RWPE1 (cell line): ENCODE measurements around the gene GRM3.

Experiments used
- CTCF ChIA-PET: fragments of 350-600 bp; sonication (Branson Sonifier 250); formaldehyde crosslinking; extraction: SDS; loops from one replicate; lab custom pipeline; 2021; lab: Yijun Ruan, JAX
- POLR2A ChIA-PET: fragments of 400-600 bp; formaldehyde crosslinking; extraction: SDS; loops from one replicate; lab custom pipeline; 2020; ENCODE audit warnings: antibody characterized with exemption; ENCODE audit not compliant: low non-redundant PET; lab: Yijun Ruan, JAX
- DNase-seq: peaks from one replicate; pipeline ENCODE4 v3.0.0; 2012; ENCODE audit warnings: low spot score
- H3K27ac ChIP-seq: fragments of 450-650 bp; 2 replicates; pipeline ENCODE4 v1.5.1; 2017
- TF ChIP-seq, protein P1 (sequence below): fragments of 450-650 bp; conservative IDR thresholded peaks from 2 replicates; pipeline ENCODE4 v1.5.1; 2017; ENCODE audit warnings: low read depth, mild to moderate bottlenecking

Gene GRM3

DNA sequence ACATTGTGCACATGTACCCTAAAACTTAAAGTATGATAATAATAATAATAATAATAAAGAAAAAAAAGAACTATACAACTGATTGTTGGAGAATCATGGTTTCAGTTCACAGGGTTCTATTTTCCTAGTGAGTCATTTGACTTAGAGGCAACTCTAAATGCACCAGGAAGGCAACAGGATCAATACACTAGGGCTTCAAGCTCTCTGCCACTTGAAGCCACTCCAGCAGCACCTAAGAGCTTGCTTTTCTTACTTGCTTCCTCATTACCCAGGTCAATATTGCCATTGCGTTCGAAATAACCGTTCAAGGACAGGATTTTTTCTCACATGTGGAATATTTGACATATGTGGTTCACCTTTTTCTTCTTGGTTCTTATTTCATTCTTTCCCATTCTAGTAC is 189.7 kb downstream of the GRM3 start:
- H3K27ac ChIP-seq = no peak overlapping the region
- no peak for DNase-seq
- CTCF ChIA-PET = interaction anchor here (1.1 to 1.2 kb wide), 2 partner anchors 8 to 364 kb away, joined by 6 to 9 read pairs; no protein-coding TSS in a partner anchor
- TF ChIP-seq, protein P1, sequence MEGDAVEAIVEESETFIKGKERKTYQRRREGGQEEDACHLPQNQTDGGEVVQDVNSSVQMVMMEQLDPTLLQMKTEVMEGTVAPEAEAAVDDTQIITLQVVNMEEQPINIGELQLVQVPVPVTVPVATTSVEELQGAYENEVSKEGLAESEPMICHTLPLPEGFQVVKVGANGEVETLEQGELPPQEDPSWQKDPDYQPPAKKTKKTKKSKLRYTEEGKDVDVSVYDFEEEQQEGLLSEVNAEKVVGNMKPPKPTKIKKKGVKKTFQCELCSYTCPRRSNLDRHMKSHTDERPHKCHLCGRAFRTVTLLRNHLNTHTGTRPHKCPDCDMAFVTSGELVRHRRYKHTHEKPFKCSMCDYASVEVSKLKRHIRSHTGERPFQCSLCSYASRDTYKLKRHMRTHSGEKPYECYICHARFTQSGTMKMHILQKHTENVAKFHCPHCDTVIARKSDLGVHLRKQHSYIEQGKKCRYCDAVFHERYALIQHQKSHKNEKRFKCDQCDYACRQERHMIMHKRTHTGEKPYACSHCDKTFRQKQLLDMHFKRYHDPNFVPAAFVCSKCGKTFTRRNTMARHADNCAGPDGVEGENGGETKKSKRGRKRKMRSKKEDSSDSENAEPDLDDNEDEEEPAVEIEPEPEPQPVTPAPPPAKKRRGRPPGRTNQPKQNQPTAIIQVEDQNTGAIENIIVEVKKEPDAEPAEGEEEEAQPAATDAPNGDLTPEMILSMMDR = no peak
- POLR2A ChIA-PET = no interaction called here

DNA sequence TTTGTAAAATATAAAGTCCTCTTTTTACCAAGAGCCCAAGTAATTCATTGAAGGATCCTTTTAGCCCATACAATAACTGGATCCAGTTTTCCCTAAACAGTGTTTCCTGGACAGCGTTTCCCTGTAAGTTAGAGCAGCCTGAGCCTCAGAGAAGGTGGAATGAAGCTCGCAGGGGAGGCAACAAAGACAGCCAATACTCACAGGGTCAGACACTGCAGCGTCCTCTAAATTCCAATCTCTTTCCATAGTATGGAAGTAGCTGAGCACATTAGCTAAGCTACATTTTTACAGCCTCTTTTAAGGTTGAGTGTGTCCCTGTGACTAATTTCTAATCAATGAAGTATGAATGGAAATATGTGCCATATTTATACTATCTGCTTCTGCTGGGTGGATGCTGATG is 193.5 kb downstream of the GRM3 start:
- ChIA-PET POLR2A (no interaction called here), CTCF (no interaction called here)
- H3K27ac ChIP-seq = no peak overlapping the region
- DNase-seq = no peak
- TF ChIP-seq, protein P1 = no peak

DNA sequence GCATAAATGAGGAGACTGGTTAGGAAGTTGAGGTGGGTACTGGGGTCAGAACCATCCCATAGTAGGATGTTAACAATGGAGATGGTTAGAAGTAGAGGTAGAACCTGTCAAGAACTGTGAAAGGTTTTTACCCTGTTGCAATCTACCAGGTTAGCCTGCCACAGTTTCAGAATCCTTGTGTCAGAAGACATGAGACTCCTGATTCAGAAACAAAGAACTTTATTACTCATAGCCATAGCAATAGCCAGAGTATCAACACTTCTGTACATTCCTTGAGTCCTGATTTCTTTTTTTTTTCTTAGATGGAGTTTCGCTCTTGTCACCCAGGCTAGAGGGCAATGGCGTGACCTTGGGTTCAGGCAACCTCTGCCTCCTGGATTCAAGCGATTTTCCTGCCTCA is 200.9 kb downstream of the GRM3 start:
- ChIA-PET POLR2A (no interaction called here), CTCF (no interaction called here)
- DNase-seq = no peak
- TF ChIP-seq, protein P1 = no peak
- H3K27ac ChIP-seq = no peak overlapping the region

DNA sequence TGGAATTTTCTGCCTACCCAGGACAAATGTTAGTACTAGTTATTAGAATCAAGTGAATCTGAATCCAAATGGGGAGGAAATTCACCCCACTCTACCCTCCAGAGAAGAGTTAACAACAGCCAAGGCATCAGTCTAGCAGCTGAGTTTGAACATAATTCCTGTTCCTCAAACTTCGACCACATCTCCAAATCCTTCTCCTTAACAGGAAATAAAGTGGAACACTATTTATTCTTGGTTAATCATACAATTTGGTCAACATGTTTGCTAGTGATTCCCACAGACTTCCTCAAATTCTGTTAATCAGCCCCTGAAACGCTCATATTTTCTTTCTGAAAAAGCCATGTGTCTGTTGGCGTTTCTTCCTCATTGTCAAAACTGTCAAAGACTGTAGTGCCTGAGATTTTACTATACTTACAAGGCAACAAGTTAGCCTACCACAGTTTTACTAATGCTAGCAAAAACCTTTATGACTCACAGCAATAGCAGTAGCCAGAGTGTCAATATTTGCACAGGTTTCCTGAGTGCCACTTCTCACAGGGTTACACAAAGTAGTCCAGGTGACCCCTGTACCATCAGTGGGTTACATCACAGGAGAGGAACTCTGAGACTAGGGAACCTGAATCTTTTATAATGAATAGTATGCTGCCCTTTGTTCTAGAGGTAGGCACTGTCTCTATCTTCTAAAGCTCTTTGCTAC is 202.9 kb downstream of the GRM3 start:
- CTCF ChIA-PET = no interaction called here
- H3K27ac ChIP-seq = no peak overlapping the region
- DNase-seq = no peak
- POLR2A ChIA-PET = no interaction called here
- TF ChIP-seq, protein P1 = no peak

DNA sequence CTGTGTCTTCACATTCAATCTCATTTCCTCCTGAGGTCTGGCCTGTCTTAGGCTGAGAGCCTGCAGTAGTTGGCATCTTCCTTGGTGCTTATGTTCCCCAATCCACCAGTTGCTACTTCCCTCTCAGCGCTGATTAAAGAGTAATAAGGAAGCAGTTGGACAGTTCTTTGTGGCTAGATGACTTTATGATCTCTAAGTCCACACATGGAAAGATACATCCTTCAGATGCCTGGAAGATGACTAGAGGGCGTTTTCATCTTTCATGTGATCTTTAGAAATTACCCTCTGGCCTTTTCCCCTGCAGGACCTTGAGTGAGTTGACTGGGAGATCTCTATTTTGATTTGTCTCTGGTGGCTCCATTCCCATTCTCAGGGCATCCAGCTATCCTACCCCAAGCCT is 204.5 kb downstream of the GRM3 start:
- ChIA-PET CTCF (no interaction called here), POLR2A (no interaction called here)
- H3K27ac ChIP-seq = no peak overlapping the region
- DNase-seq = no peak
- TF ChIP-seq, protein P1 = no peak

DNA sequence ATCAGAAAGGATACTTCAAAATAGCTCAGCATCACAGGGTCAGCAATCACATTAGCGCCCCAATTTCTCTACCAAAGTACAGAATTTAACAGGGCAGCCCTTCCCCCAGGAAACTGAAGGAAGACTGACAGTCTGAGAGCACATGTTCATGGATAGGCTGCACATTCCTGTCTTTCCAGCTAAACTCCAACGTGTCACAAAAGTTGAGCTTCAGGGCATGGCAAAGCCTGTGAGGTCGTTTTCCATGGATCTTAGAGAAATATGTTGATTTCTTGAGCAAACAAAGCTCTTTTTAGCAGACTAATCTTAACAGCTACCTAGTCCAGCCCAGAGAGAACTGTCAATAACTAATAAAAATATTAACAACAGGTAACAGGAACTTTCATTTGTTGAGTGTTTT is 207.9 kb downstream of the GRM3 start:
- no peak for DNase-seq
- POLR2A ChIA-PET = no interaction called here
- CTCF ChIA-PET = no interaction called here
- TF ChIP-seq, protein P1 = no peak
- H3K27ac ChIP-seq = no peak overlapping the region
